HG02642 (cell line): ENCODE measurements around the gene ZCCHC8.
"Not testable (repeated sequence)": the region's sequence is repeated elsewhere in the genome, so short reads cannot be mapped to it uniquely, and the experiment has no call there.

Source experiments
- ATAC-seq: cut with Tn5 transposase; IDR thresholded peaks from one replicate; pipeline ENCODE4 v1.9.1; 2021; ENCODE audit warnings: mild to moderate bottlenecking; ENCODE audit not compliant: unreplicated experiment, poor library complexity

The ZCCHC8 gene

DNA sequence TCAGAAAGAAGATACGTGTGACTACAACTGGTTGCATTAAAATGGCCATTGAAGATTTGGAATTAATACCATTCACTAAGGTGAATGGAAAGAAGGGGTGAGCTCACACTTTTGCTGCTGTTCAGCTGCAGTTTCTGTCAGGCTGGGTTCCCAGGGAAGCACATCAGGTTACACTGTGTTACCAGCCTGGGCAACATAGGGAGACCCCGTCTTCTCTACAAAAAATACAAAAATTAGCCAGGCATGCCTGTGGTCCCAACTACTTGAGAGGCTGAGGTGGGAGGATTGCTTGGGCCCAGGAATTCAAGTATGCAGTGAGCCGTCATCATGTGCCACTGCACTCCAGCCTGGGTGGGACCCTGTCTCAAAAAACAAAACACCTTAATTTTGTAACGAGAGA, 12.9 kb upstream of the ZCCHC8 start:
- ATAC-seq, result no peak

DNA sequence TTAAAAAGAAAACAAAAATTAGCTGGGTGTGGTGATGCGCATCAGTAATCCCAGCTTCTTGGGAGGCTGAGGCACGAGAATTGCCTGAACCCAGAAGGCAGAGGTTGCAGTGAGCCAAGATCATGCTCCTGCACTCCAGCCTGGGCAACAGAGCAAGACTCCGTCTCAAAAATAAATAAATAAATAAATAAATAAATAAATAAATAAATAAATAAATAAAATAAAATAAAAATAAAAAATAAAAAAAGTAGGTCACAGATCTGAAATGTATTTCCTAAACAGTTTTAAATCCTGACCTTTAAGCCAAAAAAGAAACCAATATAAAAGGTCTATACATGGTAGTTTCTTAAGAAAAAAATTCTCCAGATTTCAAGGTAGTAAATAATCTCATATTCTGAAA, 12.3 kb upstream of the ZCCHC8 start:
- not testable (repeated sequence) for ATAC-seq

- no peak for ATAC-seq
These were observed 7.4 kb upstream of the ZCCHC8 start for GRCh38 chr12:122508163-122508562.

DNA sequence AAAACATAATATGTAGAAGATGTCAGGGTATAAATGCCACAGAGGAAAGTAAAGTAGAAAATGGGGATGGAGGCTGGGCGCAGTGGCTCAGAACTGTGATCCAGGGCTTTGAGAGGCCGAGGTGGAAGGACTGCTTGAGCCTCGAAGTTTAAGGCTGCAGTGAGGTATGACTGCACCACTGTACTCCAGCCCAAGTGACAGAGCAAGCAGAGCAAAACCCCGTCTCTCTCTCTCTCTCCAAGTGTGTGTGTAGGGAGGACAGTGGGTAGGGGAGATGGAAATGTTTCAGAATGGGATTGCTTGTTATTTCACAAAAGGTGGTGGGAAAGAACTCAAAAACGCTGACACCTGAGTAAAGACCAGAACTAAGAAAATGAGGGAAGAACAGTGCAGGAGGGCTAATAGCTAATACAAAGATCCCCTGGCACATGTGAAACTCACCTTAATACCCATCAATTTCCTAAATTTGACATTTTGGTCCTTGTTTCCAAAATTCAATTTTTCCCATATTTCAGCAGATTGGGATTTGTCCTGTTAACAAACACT, 5.7 kb upstream of the ZCCHC8 start:
- ATAC-seq, result no peak

- ATAC-seq, result no peak
These were observed 4.8 kb upstream of the ZCCHC8 start for GRCh38 chr12:122505419-122506051.

GRCh38 chr12:122503783-122504590, 3.3 kb upstream of the ZCCHC8 start:
- no peak for ATAC-seq

GRCh38 chr12:122503147-122503751, 2.5 kb upstream of the ZCCHC8 start:
- ATAC-seq, result no peak

DNA sequence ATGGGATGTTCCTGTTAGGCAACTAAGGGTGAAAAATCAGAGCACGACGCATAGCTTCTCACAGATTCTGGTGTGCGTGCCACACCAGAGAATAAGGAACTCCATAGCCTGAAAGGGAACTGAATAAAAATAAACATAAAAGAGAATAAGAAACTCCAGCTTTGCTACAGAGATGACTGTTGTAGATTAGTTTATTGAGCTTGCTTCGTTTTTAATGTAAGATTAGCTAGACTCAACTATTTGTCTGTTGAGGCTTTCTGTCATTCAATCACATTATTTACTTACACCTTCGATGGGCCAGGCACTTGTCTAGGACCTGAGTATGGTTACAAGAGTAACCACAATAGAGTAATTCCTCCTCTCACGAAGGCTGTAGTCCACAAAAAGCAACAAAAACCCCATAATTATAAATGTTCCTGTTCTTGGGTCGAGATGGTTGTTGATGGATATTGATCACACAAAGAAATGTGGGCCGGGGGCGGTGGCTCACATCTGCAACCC, 807 bp upstream of the ZCCHC8 start:
- ATAC-seq, result no peak

DNA sequence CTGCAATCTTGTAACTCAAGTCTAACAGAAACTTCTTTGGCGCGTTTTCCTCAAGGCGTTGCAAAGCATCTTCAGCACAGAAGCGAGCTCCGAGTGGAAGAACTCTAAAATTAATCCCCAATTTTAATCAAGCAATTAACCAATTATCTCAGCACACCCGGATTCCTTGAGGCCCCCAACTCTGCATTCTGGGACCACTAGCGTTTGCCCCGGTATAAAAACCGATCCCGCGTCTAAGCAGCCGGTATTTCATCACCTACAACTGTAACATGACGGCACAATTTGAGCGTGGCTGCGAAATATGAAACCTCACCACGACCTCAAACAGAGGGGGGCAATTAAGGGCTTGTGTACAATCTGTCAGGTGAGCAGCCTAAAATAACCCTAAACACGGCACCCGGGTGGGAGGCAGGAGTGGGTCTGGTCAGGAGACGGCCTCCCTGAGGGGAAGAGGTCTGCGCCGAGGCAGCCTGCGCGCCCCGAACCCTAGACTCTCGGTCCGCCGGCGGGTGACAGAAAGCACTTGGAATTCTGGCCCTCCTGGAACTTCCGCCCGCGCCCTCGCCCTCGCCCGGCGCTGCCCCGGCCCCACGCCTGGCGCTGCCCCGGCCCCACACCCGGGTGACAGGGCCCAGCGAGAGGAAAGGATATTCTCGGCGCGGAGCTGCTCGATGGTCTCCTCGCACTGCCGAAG, 594 bp downstream of the ZCCHC8 start:
- no peak for ATAC-seq

DNA sequence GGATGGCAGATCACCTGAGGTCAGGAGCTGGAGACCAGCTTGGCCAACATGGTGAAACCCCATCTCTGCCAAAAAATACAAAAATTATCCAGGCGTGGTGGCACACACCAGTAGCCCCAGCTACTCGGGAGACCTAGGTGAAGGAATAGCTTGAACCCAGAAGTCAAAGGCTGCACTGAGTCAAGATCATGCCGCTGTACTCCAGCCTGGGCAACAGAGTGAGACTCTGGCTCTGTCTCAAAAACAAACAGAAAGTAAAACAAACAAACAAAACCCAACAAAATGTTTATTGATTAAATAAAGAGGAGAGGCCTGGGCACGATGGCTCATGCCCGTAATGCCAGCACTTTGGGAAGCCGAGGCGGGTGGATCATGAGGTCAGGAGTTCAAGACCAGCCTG, 5.5 kb downstream of the ZCCHC8 start:
- ATAC-seq, result no peak

DNA sequence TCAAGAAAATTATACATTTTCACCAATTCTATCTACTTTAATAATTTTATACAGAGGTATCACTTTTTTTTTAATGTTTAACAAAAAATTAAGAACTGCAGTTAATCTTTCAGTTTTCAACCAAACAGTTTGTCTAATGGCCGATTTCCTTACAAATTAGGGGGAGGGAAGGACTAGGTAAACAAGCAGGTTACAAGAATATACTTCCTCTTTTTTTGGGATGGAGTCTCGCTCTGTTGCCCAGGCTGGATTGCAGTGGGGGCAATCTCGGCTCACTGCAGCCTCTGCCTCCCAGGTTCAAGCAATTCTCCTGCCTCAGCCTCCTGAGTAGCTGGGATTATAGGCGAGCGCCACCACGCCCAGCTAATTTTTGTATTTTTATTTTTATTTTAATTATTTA, 7.5 kb downstream of the ZCCHC8 start:
- not testable (repeated sequence) for ATAC-seq

DNA sequence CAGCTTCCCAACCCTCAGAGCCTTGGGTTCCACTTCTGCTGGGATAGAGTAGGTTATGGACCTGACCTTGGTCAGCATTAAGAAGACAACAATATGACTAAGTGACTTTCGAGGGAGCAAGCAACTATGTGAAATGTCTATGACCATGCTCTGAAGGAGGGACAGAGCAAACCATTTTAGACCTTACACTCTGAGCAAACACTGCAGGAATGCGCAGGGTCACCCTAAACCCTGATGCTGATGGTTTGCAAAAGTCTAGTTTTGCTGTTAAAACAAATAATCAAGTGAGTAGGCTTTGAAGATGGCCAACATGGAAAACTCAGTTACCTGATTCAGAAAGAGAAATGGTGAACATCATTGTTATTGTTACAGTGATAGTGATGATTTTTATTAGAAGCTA, 8.7 kb downstream of the ZCCHC8 start:
- ATAC-seq, result no peak

GRCh38 chr12:122489038-122489437, 11.7 kb downstream of the ZCCHC8 start:
- ATAC-seq, result no peak

DNA sequence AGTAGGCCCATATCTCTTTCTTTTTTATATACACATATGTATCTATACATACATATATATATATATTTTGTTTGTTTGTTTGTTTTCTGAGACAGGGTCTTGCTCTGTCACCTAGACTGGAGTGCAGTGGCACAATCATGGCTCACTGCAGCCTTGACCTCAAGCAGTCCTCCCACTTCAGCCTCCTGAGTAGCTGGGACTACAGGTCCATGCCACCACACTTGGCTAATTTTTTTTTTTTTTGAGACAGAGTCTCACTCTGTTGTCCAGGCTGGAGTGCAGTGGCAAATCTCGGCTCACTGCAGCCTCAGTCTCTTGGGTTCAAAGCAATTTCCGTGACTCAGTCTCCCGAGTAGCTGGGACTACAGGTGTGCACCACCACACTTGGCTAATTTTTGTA, 12.9 kb downstream of the ZCCHC8 start:
- not testable (repeated sequence) for ATAC-seq

DNA sequence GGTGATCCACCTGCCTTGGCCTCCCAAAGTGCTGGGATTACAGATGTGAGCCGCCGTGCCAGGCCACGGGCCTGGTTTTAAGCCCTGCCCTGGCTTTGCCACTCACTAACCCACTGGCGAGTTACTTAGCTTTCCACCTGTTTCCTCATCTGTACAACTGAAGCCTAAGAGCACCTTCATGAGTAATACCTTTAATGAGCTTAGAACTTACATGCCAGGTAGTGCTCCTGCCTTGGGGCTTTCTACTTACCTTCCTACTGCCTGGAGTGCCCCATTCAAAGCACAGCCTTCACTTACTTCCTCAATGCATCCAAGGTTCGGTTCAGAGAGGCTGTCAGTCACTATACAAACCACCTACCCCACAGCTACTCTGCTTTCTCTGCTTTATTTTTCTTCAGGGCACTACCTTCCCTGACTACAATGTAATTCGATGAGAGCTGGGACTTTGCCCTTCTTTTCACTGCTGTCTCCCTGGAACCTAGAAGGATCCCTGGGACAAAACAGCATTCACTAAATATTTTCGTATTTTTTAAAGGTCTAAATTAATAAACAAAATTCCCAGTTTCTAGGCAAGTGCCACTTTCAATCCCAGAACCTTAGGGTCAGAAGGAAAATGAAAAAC, 13.8 kb downstream of the ZCCHC8 start:
- ATAC-seq, result no peak

GRCh38 chr12:122486360-122486759, 14.4 kb downstream of the ZCCHC8 start:
- not testable (repeated sequence) for ATAC-seq

- not testable (repeated sequence) for ATAC-seq
These were observed 16.3 kb downstream of the ZCCHC8 start for GRCh38 chr12:122484385-122484784.

DNA sequence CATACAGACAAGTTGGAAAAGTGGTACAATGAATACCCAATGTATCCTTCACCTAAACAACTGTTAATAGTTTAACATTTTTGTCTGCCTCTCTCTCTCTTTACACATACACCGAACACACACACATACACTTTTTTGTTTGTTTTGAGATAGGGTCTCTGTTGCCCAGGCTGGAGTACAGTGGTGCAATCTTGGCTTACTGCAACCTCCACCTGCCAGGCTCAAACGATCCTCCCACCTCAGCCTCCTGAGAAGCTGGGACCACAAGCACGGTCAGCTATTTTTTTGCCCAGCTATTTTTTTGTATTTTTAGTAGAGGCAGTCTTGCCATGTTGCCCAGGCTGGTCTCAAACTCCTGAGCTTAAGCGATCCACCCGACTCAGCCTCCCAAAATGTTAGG, 16.8 kb downstream of the ZCCHC8 start:
- ATAC-seq, result no peak

GRCh38 chr12:122481861-122482260, 18.9 kb downstream of the ZCCHC8 start:
- ATAC-seq, result no peak

- ATAC-seq, result no peak
These were observed 20.0 kb downstream of the ZCCHC8 start for GRCh38 chr12:122480753-122481152.
